Gastroesophageal sphincter (tissue), 4 donors: ENCODE data around the gene CDH4. TPM values are rescaled to one million over a fixed set of nuclear protein-coding genes. Genes with fewer than 3 reads are reported as not detected.

Experiments used
- ATAC-seq: fragments of 150-250 bp; one replicate; pipeline ENCODE4 v1.9.1; 2016; ENCODE audit warnings: mild to moderate bottlenecking, moderate library complexity
- H3K27ac ChIP-seq, 4 donors: fragments of 200-600 bp; sonication (generic) in 3 of 4; 1 replicate in 3 of 4; 2 replicates in 1 of 4; pipeline ENCODE4 v1.5.1; 2016 to 2019
- H3K27me3 ChIP-seq: fragments of 200-600 bp; sonication (generic); one replicate; pipeline ENCODE4 v1.5.1; 2019
- H3K36me3 ChIP-seq, 2 donors: fragments of 200-600 bp; sonication (generic); one replicate each; pipeline ENCODE4 v1.5.1; 2019; ENCODE audit warnings: control low read depth in 1 of 2
- H3K4me1 ChIP-seq, 3 donors: fragments of 200-600 bp; sonication (generic); 1 replicate in 2 of 3; 2 replicates in 1 of 3; pipeline ENCODE4 v1.5.1; 2016 to 2019; ENCODE audit warnings: control low read depth in 2 of 3
- H3K4me3 ChIP-seq, 2 donors: fragments of 200-600 bp; sonication (generic); one replicate each; pipeline ENCODE4 v1.5.1; 2019; ENCODE audit warnings: mild to moderate bottlenecking in 1 of 2, moderate library complexity in 1 of 2
- H3K9me3 ChIP-seq, 3 donors: fragments of 200-600 bp; sonication (generic); one replicate each; pipeline ENCODE4 v1.5.1; 2017 to 2019; ENCODE audit warnings: control low read depth in 2 of 3
- CTCF ChIP-seq, 4 experiments: fragments of 200-600 bp in 2 of 4; fragments of 450-650 bp in 2 of 4; sonication (generic) in 1 of 4; IDR thresholded peaks; one replicate each; pipeline ENCODE4 v1.5.1; 2017 to 2019; ENCODE audit warnings: antibody characterized with exemption in 4 of 4, mild to moderate bottlenecking in 2 of 4, moderate library complexity in 2 of 4
- EP300 ChIP-seq: sonication (generic); formaldehyde crosslinking; IDR thresholded peaks from one replicate; pipeline ENCODE4 v1.6.1; 2017; ENCODE audit warnings: antibody characterized with exemption, mild to moderate bottlenecking
- POLR2A ChIP-seq, 2 donors: fragments of 450-650 bp; IDR thresholded peaks; one replicate each; pipeline ENCODE4 v1.6.1; 2017; ENCODE audit warnings: antibody characterized with exemption in 2 of 2, mild to moderate bottlenecking in 2 of 2, moderate library complexity in 1 of 2
- POLR2AphosphoS5 ChIP-seq: sonication (generic); formaldehyde crosslinking; IDR thresholded peaks from one replicate; pipeline ENCODE4 v1.6.1; 2017; ENCODE audit warnings: antibody characterized with exemption
- WGBS, 2 donors: methylation state at CpG; one replicate each; pipeline ENCODE4 v1.1.5; 2018; ENCODE audit warnings: low coverage in 1 of 2; 5-methylcytosine and 5-hydroxymethylcytosine counted together
- total RNA-seq, 4 donors: library from RNA; depleted of rRNA; stranded (reverse); fragments of >200 nt; gene quantifications; one replicate each; pipeline ENCODE4 v1.1.0, GENCODE V29; 2016

The CDH4 gene
- total RNA-seq, 4 donors from 2014 or later: under 0.01 to 1.5 (median 0.42) TPM; not detected in 1

DNA sequence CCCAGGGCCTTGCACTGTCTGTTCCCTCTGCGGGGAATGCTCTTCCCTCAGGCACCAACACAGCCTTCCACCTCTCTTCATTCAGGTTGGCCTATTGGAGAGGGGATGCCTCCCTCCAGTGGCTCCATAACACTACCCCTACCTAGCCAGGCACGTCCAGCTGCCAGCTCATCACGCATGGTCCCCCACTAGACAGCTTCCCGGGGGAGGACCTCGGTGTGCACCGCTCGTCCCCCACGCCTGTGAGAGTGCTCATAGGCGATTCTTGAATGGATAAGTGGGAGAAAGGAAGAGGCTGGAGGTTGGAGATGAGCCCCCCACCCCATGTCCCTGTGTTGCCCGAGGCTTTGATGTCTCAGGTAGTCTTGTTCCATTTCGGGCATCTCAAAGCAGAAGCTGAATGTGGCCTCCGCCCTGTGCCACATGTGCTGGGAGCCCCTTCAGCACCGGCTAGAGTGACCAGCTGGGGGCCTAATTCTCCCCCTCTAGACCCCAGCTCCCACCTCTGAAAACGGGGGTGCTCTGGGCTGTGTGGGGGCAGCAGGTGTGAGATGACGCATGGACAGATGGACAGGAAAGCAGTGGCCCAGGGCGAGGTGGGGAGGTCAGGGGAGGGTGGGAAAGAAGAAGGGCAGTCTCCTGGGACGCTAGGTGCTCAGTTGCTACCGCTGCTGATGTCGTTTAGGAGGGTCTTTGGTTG lies 480.6 kb downstream of the CDH4 start:
- no peak overlapping the region for H3K27ac ChIP-seq
- no peaks in the 10 kb centered on the region for H3K36me3 ChIP-seq
- no peak overlapping the region for H3K4me3 ChIP-seq
- no peaks in the 10 kb centered on the region for H3K4me1 ChIP-seq
- no peaks in the 10 kb centered on the region for H3K9me3 ChIP-seq
- peaks cover 78% of the 10 kb centered on the region for H3K27me3 ChIP-seq
- WGBS, 2 donors: 17 to 80% methylated on average over 1 to 3 of the region's 19 CpGs
- TF ChIP-seq EP300: no peak
- TF ChIP-seq POLR2A (IDR thresholded peaks at IDR 0.05): no peak
- no peak for TF ChIP-seq CTCF (IDR thresholded peaks at IDR 0.05)
- no peak for TF ChIP-seq POLR2AphosphoS5
- no peak for ATAC-seq

GRCh38 chr20:61733216-61733615 lies 481.2 kb downstream of the CDH4 start:
- WGBS, 2 donors: 62 to 100% methylated on average over 3 to 10 of the region's 13 CpGs
- no peak overlapping the region for H3K27ac ChIP-seq
- H3K9me3 ChIP-seq: no peaks in the 10 kb centered on the region
- H3K27me3 ChIP-seq: peaks cover 80% of the 10 kb centered on the region
- no peaks in the 10 kb centered on the region for H3K36me3 ChIP-seq
- H3K4me3 ChIP-seq: no peak overlapping the region
- no peak for ATAC-seq
- no peaks in the 10 kb centered on the region for H3K4me1 ChIP-seq
- TF ChIP-seq POLR2A (IDR thresholded peaks at IDR 0.05) (no peak), EP300 (no peak), POLR2AphosphoS5 (no peak), CTCF (IDR thresholded peaks at IDR 0.05) (no peak)

DNA sequence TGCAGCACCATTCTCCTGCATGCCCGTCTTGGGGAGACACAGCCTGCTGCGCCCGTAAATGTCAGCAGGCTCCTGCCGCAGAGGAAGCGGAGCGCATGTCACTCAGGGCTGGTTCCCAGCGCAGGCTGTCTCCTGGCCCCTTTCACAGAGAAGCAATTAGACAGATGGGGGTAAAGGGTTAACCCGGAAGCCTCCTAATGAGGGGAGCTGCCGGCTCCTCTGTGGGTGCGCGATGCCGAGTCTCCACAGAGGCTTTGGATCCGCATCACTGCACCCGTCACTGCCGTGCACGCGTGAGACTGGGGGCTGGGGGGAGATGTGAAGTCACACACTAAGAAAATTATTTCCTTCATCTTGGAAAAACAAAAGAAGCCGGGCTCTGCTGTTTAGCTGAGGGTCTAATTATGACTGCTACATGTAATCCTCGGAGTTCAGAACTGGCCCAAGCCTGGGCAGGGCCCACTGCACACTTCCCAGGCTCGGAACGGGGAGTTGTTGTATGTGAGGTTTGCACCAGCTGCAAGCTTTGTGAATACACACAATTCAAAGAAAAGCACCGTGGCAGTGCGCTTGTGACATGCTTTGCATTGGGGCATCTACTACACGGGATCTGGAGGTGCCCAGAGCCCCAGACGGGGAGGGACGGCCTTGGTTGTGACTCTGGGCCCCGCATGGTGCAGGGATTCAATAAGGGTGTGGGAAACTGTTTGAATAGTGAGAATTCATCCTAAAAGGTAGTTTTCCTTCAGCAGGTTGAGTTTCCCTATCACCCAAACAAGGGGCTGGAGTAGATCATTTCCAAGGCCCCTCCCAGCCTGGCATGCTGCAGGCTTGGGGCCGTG lies 482.1 kb downstream of the CDH4 start:
- Histone ChIP-seq H3K36me3 (no peaks in the 10 kb centered on the region), H3K4me1 (no peaks in the 10 kb centered on the region), H3K9me3 (no peaks in the 10 kb centered on the region), H3K27me3 (peaks cover 86% of the 10 kb centered on the region), H3K4me3 (no peak overlapping the region), H3K27ac (no peak overlapping the region)
- 64 to 82% methylated on average over 3 to 5 of the region's 28 CpGs for WGBS, 2 donors
- no peak for ATAC-seq
- TF ChIP-seq EP300 (no peak), POLR2AphosphoS5 (no peak), CTCF (IDR thresholded peaks at IDR 0.05) (no peak), POLR2A (IDR thresholded peaks at IDR 0.05) (no peak)

- TF ChIP-seq POLR2A (IDR thresholded peaks at IDR 0.05) (no peak), CTCF (IDR thresholded peaks at IDR 0.05) (no peak), POLR2AphosphoS5 (no peak), EP300 (no peak)
- H3K4me3 ChIP-seq: no peak overlapping the region
- no peaks in the 10 kb centered on the region for H3K9me3 ChIP-seq
- H3K27me3 ChIP-seq: peaks cover 94% of the 10 kb centered on the region
- no peaks in the 10 kb centered on the region for H3K4me1 ChIP-seq
- H3K27ac ChIP-seq: no peak overlapping the region
- 58 to 81% methylated on average over 5 to 7 of the region's 26 CpGs for WGBS, 2 donors
- no peaks in the 10 kb centered on the region for H3K36me3 ChIP-seq
- ATAC-seq: no peak
Measured at GRCh38 chr20:61734733-61735502, 482.9 kb downstream of the CDH4 start.
